Measurements from ENCODE around the gene TXNL1.

DNA sequence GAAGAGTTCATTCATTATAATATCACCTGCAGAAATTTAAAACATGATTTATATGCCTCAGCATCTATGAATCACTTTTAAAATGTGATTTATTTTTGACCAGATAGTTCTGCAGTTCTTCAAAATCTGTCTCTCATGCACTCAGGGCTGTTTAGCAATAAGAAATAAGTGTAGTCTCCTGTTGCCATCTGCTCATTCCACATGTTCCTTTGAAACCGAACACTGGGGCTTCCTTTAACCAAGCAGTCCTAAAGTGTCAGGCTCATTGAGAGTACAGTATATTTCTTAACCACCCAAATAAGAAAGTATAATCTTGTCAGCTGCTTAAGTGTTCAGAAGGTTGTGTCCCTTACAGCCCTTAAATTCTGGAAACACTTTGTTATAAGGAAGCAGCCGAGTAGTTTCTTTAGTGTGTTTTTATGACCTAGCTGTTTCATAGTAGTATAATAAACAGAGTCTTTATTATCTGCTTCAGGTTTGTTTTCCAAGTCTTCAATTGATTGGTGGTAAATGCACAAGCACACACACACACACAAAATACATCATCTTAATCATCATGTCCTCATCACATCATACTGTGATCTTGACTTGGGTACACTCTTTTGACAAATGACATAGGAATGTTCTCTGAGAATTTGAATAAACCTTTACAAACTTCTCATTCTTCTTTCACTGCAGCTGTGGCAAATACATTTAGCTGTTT lies 23.1 kb upstream of the TXNL1 start:
- TF ChIP-seq, protein P1, sequence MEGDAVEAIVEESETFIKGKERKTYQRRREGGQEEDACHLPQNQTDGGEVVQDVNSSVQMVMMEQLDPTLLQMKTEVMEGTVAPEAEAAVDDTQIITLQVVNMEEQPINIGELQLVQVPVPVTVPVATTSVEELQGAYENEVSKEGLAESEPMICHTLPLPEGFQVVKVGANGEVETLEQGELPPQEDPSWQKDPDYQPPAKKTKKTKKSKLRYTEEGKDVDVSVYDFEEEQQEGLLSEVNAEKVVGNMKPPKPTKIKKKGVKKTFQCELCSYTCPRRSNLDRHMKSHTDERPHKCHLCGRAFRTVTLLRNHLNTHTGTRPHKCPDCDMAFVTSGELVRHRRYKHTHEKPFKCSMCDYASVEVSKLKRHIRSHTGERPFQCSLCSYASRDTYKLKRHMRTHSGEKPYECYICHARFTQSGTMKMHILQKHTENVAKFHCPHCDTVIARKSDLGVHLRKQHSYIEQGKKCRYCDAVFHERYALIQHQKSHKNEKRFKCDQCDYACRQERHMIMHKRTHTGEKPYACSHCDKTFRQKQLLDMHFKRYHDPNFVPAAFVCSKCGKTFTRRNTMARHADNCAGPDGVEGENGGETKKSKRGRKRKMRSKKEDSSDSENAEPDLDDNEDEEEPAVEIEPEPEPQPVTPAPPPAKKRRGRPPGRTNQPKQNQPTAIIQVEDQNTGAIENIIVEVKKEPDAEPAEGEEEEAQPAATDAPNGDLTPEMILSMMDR (conservative IDR thresholded peaks at IDR 0.05 in 1 of 2, IDR thresholded peaks at IDR 0.05 in 1 of 2; ENCODE audit: low read depth in 1 of 2, low read length in 2 of 2) = no peak
- no peak for TF ChIP-seq EZH2 (IDR thresholded peaks at IDR 0.05; ENCODE audit: low read length, missing control alignments)

All from fibroblast of lung (primary cell).